ENCODE measurements around the gene PPP1R9B. TPM values are rescaled to one million over a fixed set of nuclear protein-coding genes. Genes with fewer than 3 reads are reported as not detected.

PPP1R9B gene
- total RNA-seq, 1 donor from 2014 or later = 16.6 TPM

GRCh38 chr17:50152736-50153135 lies 2.3 kb upstream of the PPP1R9B start:
- no peak overlapping the region for H3K4me3 ChIP-seq (ENCODE audit: low read depth, low read length)

GRCh38 chr17:50151937-50152547 lies 1.6 kb upstream of the PPP1R9B start:
- Histone ChIP-seq H3K36me3 (ENCODE audit: control insufficient read depth, insufficient read depth, low read length) (no peaks in the 10 kb centered on the region), H3K4me3 (ENCODE audit: low read depth, low read length) (peak overlapping the region; percentile 22), H3K27me3 (ENCODE audit: control insufficient read depth, insufficient read depth, low read length) (no peaks in the 10 kb centered on the region)
- TF ChIP-seq CTCF (IDR thresholded peaks at IDR 0.05; ENCODE audit: insufficient read depth, low read length, severe bottlenecking) = no peak
- DNase-seq (ENCODE audit: low read depth) = peak; percentile 83
- FAIRE-seq = no peak

More at GRCh38 chr17:50152736-50153135, 2.3 kb upstream of the PPP1R9B start:
- Histone ChIP-seq H3K27me3 (ENCODE audit: control insufficient read depth, insufficient read depth, low read length) (no peaks in the 10 kb centered on the region), H3K36me3 (ENCODE audit: control insufficient read depth, insufficient read depth, low read length) (no peaks in the 10 kb centered on the region)
- no peak for FAIRE-seq
- no peak for DNase-seq (ENCODE audit: low read depth)
- no peak for TF ChIP-seq CTCF (IDR thresholded peaks at IDR 0.05; ENCODE audit: insufficient read depth, low read length, severe bottlenecking)

- FAIRE-seq (no peak), DNase-seq (ENCODE audit: low read depth) (peak; percentile 67)
- H3K4me3 ChIP-seq (ENCODE audit: low read depth, low read length) = peak overlapping the region; percentile 70
- H3K36me3 ChIP-seq (ENCODE audit: control insufficient read depth, insufficient read depth, low read length) = no peaks in the 10 kb centered on the region
- no peaks in the 10 kb centered on the region for H3K27me3 ChIP-seq (ENCODE audit: control insufficient read depth, insufficient read depth, low read length)
- TF ChIP-seq CTCF (IDR thresholded peaks at IDR 0.05; ENCODE audit: insufficient read depth, low read length, severe bottlenecking) = peak; percentile 77
Measured at GRCh38 chr17:50151041-50151936, 812 bp upstream of the PPP1R9B start.

GRCh38 chr17:50149417-50150353 lies 792 bp downstream of the PPP1R9B start:
- peak; percentile 36 for DNase-seq (ENCODE audit: low read depth)
- peak overlapping the region; percentile 70 for H3K4me3 ChIP-seq (ENCODE audit: low read depth, low read length)
- H3K36me3 ChIP-seq (ENCODE audit: control insufficient read depth, insufficient read depth, low read length) = no peaks in the 10 kb centered on the region
- no peak for TF ChIP-seq CTCF (IDR thresholded peaks at IDR 0.05; ENCODE audit: insufficient read depth, low read length, severe bottlenecking)
- FAIRE-seq = no peak
- H3K27me3 ChIP-seq (ENCODE audit: control insufficient read depth, insufficient read depth, low read length) = no peaks in the 10 kb centered on the region

GRCh38 chr17:50149091-50149416 lies 1.4 kb downstream of the PPP1R9B start:
- peaks cover 5% of the 10 kb centered on the region for H3K36me3 ChIP-seq (ENCODE audit: control insufficient read depth, insufficient read depth, low read length)
- H3K4me3 ChIP-seq (ENCODE audit: low read depth, low read length) = peak overlapping the region; percentile 70
- H3K27me3 ChIP-seq (ENCODE audit: control insufficient read depth, insufficient read depth, low read length) = no peaks in the 10 kb centered on the region
- FAIRE-seq (no peak), DNase-seq (ENCODE audit: low read depth) (no peak)
- TF ChIP-seq CTCF (IDR thresholded peaks at IDR 0.05; ENCODE audit: insufficient read depth, low read length, severe bottlenecking) = no peak

Measured in bronchial epithelial cell (primary cell).